Motor neuron (in vitro differentiated cells): Measurements from ENCODE around the gene ACTRT3. TPM values are rescaled to one million over a fixed set of nuclear protein-coding genes. Genes with fewer than 3 reads are reported as not detected.

Experiments used
- ATAC-seq, 8 experiments: fragments of 200-7000 bp; cut with Tn5 transposase; replicated peaks in 6 of 8; 2 replicates each; pipeline ENCODE4 v1.8.0; 2021; ENCODE audit warnings: mild to moderate bottlenecking in 8 of 8, moderate library complexity in 8 of 8
- H3K27ac ChIP-seq, 2 donors: fragments of 250-450 bp; sonication (Bioruptor Pico); 2 replicates each; pipeline ENCODE4 v1.9.0; 2021; ENCODE audit warnings: antibody characterized with exemption in 2 of 2, mild to moderate bottlenecking in 2 of 2, moderate library complexity in 1 of 2
- H3K4me1 ChIP-seq, 2 donors: fragments of 250-450 bp; sonication (Bioruptor Pico); replicated peaks in 1 of 2; 2 replicates each; pipeline ENCODE4 v1.6.1; 2021; ENCODE audit warnings: antibody characterized with exemption in 2 of 2, mild to moderate bottlenecking in 2 of 2, moderate library complexity in 1 of 2
- H3K4me3 ChIP-seq, 5 donors: fragments of 250-450 bp; sonication (Bioruptor Pico); 2 replicates each; pipeline ENCODE4 v1.9.0; 2021; ENCODE audit warnings: antibody characterized with exemption in 5 of 5, mild to moderate bottlenecking in 5 of 5, moderate library complexity in 4 of 5
- WGBS, 10 experiments: fragments of 450-650 bp; shearing (Covaris generic); methylation state at CpG; one replicate each; pipeline ENCODE4 v1.0.0; 2022; 5-methylcytosine and 5-hydroxymethylcytosine counted together
- in situ Hi-C, 9 experiments: fragments of 400-800 bp; cut with MboI; loops; one replicate each; pipeline ENCODE4 v1.15.0; 2021; ENCODE audit warnings: low sequenced_read_pairs in 9 of 9, low pct_unique_long_range_greater_than_20kb in 2 of 9; ENCODE audit not compliant: unreplicated experiment in 9 of 9
- total RNA-seq, 8 experiments: library from RNA; unstranded; fragments of 300-600 nt; gene quantifications; 2 replicates each; pipeline versions ENCODE4 v1.2.3 to v1.2.4, GENCODE V29; 2022

Gene ACTRT3
- total RNA-seq, 8 experiments from 2014 or later: 0.05 to 2.2 (median 0.69) TPM; not detected in 2

DNA sequence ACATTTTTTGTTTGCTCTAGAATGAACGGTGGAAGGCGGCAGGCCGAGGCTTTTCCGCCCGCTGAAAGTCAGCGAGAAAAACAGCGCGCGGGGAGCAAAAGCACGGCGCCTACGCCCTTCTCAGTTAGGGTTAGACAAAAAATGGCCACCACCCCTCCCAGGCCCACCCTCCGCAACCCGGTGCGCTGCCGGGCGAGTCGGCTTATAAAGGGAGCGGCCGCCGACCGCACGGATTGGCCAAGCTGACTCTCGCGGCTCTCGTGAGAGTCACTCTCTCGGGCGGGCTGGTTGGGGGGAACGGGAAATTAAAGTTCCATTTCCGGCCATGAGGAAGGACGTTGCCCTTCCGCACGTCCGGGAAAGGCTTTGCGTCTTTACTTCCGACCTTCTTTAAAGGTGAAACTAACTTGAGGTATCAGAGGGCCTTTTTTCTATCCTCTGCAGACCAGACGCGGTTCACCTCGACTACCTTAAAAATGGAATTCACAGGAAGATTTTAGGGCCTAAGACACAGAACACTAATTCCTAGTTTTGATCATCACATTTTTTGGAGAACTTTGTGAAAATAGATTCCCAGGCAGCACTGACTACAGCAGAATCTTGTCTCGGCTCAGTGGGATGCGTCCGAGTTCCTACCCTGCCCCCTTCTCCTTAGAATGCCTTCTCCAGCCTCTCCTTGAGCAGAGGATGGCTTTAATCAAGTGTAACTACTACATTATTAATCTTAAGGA, 4.3 kb downstream of the ACTRT3 start, which contains the start of gene TERC:
Gene TERC, minus strand, starts transcription at position 179 of the 731 bp plus-strand sequence.
- Histone ChIP-seq H3K4me3 (peak within 1 kb of the TSS; percentile 28 to 51 (median 45)), H3K4me1 (peaks cover 0 to 3% of the 10 kb centered on the region in 2 donors), H3K27ac (peak within 1 kb of the TSS; percentile 74 to 83)
- in situ Hi-C loops: loop anchor here in 1 of 9 experiments (25.0 kb wide), 1 partner anchor 628 kb away; no protein-coding TSS in a partner anchor
- WGBS, 10 experiments: 10 to 92% (median 58%) methylated on average over 2 to 26 of the region's 42 CpGs; no CpG with 5 or more reads in 2 of the 10 experiments
- ATAC-seq: peak; percentile 49 to 99 (median 98)

GRCh38 chr3:169764312-169764881, 5.0 kb downstream of the ACTRT3 start:
- Histone ChIP-seq H3K4me3 (peak overlapping the region; percentile 28 to 51 (median 45)), H3K4me1 (peaks cover 0 to 3% of the 10 kb centered on the region in 2 donors), H3K27ac (peak overlapping the region; percentile 74 to 83)
- 0 to 60% (median 30%) methylated on average over 1 to 9 of the region's 46 CpGs; no CpG with 5 or more reads in 2 of the 10 experiments for WGBS, 10 experiments
- ATAC-seq: peak; percentile 7 to 60 (median 52)
- in situ Hi-C loops: loop anchor here in 1 of 9 experiments (25.0 kb wide), 1 partner anchor 627 kb away; no protein-coding TSS in a partner anchor

GRCh38 chr3:169760479-169760878, 8.9 kb downstream of the ACTRT3 start:
- WGBS, 10 experiments: 13 to 100% (median 80%) methylated on average over 1 to 4 of the region's 4 CpGs; no CpG with 5 or more reads in 5 of the 10 experiments
- in situ Hi-C loops: loop anchor here in 1 of 9 experiments (25.0 kb wide), 1 partner anchor 623 kb away; no protein-coding TSS in a partner anchor
- Histone ChIP-seq H3K4me3 (no peak overlapping the region), H3K4me1 (peaks cover 0 to 3% of the 10 kb centered on the region in 2 donors), H3K27ac (no peak overlapping the region)
- ATAC-seq: peak in 2 of 8 experiments; percentile 2 to 40

- no peak for ATAC-seq
- 36 to 100% (median 96%) methylated on average over 1 to 2 of the region's 2 CpGs for WGBS, 10 experiments
- no peaks in the 10 kb centered on the region for H3K4me1 ChIP-seq
- H3K4me3 ChIP-seq: no peak overlapping the region
- H3K27ac ChIP-seq: no peak overlapping the region
- in situ Hi-C loops: loop anchor here in 1 of 9 experiments (25.0 kb wide), 1 partner anchor 622 kb away; no protein-coding TSS in a partner anchor
These were observed 10.1 kb downstream of the ACTRT3 start for GRCh38 chr3:169759256-169759655.

DNA sequence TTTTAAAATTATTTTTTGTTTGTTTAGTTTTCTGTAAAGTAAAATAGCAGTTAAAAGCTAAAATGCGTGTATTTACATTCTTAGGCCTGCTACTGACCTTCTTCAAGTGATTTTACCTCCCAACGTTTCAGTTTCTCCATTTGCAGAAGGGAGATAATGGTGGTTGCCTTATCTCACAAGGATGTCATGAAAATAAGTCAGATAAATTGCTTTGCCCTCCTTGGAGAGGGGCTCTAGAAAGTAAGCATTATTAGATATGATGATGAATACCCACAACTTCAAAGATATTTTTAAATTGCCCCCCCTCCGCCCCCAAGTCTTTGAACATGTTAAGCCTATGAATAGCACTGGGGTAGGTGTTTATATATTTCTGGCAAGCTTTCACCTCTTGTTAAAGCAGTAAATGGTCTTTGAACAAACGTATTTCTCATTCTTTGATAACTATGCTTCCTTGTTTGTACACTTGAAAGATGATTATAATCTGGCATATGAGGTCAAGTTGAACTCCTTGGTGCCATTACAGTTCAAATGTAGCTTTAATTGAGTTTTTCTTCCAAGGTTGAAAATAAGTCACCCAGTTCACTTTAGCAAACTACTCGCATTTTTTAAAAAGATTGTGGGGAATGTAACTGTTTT, 10.9 kb downstream of the ACTRT3 start:
- no peaks in the 10 kb centered on the region for H3K4me1 ChIP-seq
- no peak for ATAC-seq
- H3K4me3 ChIP-seq: no peak overlapping the region
- no peak overlapping the region for H3K27ac ChIP-seq
- WGBS, 10 experiments: 18 to 89% (median 75%) methylated on average over 1 to 5 of the region's 5 CpGs
- in situ Hi-C loops: loop anchor here in 1 of 9 experiments (25.0 kb wide), 1 partner anchor 621 kb away; no protein-coding TSS in a partner anchor

- Histone ChIP-seq H3K27ac (no peak overlapping the region), H3K4me1 (no peaks in the 10 kb centered on the region), H3K4me3 (no peak overlapping the region)
- in situ Hi-C loops: loop anchor here in 1 of 9 experiments (25.0 kb wide), 1 partner anchor 618 kb away; no protein-coding TSS in a partner anchor
- 17 to 100% (median 74%) methylated on average over 1 to 2 of the region's 2 CpGs for WGBS, 10 experiments
- ATAC-seq: peak in 1 of 8 experiments; percentile 25
These were observed 13.9 kb downstream of the ACTRT3 start for GRCh38 chr3:169755488-169755887.

- in situ Hi-C loops: loop anchor here in 1 of 9 experiments (25.0 kb wide), 1 partner anchor 617 kb away; no protein-coding TSS in a partner anchor
- ATAC-seq: no peak
These were observed 14.7 kb downstream of the ACTRT3 start for GRCh38 chr3:169754711-169755110.

GRCh38 chr3:169751875-169752274, 17.5 kb downstream of the ACTRT3 start:
- Histone ChIP-seq H3K4me1 (no peaks in the 10 kb centered on the region), H3K27ac (no peak overlapping the region), H3K4me3 (no peak overlapping the region)
- in situ Hi-C loops: loop anchor here in 1 of 9 experiments (25.0 kb wide), 1 partner anchor 615 kb away; no protein-coding TSS in a partner anchor
- no peak for ATAC-seq
- 0 to 100% (median 82%) methylated on average over 1 to 2 of the region's 2 CpGs for WGBS, 10 experiments

More at GRCh38 chr3:169754711-169755110, 14.7 kb downstream of the ACTRT3 start:
- Histone ChIP-seq H3K27ac (no peak overlapping the region), H3K4me1 (no peaks in the 10 kb centered on the region), H3K4me3 (no peak overlapping the region)
- 51 to 100% (median 83%) methylated on average over 1 to 3 of the region's 3 CpGs; no CpG with 5 or more reads in 3 of the 10 experiments for WGBS, 10 experiments

DNA sequence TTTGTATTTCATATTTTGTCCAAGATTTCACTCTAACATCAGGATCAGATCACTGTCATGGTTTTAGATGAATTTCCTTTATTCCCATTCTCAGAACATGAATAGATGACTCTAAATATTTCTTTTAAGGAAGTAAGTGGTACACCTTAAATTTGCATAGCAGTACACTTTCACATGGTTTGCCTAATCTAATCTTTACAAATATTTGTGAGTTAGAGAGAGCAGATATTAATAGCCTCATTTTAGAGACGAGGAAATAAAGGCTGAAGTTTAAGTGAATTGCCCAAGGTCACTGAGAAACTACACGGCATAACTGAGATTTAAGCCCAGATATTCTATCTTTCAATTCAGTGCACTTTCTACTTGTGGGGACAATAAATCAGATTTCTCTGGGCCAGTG, 18.7 kb downstream of the ACTRT3 start:
- in situ Hi-C loops: loop anchor here in 1 of 9 experiments (25.0 kb wide), 1 partner anchor 613 kb away; no protein-coding TSS in a partner anchor
- no peak for ATAC-seq
- no peak overlapping the region for H3K27ac ChIP-seq
- H3K4me3 ChIP-seq: no peak overlapping the region
- no peaks in the 10 kb centered on the region for H3K4me1 ChIP-seq
- 45 to 100% (median 84%) methylated on average over 1 to 2 of the region's 2 CpGs; no CpG with 5 or more reads in 1 of the 10 experiments for WGBS, 10 experiments

DNA sequence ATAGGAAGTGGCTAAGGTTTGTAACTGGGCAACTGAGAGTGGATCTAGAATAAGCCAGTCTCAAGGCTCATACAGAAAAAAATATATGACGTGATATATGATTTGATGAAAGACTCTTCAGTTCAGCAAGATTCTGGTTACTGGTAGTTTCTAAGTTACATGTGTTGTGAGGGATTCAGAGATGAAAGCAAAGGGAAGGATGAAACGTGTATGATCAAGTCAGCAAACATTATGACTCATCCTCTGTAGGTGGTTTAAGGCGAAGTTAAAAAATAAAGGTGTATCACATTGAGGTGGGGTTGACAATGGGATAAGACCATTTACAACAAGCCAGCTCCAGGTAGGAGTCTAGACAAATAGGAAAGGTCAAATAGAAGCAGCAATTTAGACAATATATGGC, 20.7 kb downstream of the ACTRT3 start:
- WGBS, 10 experiments: 0 to 100% (median 74%) methylated on average over 2 to 3 of the region's 3 CpGs; no CpG with 5 or more reads in 2 of the 10 experiments
- Histone ChIP-seq H3K4me1 (no peaks in the 10 kb centered on the region), H3K4me3 (no peak overlapping the region), H3K27ac (no peak overlapping the region)
- no peak for ATAC-seq
- in situ Hi-C loops: no loop called here

- WGBS, 10 experiments: 0 to 100% (median 56%) methylated on average over 1 to 6 of the region's 6 CpGs; no CpG with 5 or more reads in 2 of the 10 experiments
- in situ Hi-C loops: no loop called here
- no peak overlapping the region for H3K27ac ChIP-seq
- no peak for ATAC-seq
- no peak overlapping the region for H3K4me3 ChIP-seq
- no peaks in the 10 kb centered on the region for H3K4me1 ChIP-seq
These were observed 22.4 kb downstream of the ACTRT3 start for GRCh38 chr3:169746924-169747323.

DNA sequence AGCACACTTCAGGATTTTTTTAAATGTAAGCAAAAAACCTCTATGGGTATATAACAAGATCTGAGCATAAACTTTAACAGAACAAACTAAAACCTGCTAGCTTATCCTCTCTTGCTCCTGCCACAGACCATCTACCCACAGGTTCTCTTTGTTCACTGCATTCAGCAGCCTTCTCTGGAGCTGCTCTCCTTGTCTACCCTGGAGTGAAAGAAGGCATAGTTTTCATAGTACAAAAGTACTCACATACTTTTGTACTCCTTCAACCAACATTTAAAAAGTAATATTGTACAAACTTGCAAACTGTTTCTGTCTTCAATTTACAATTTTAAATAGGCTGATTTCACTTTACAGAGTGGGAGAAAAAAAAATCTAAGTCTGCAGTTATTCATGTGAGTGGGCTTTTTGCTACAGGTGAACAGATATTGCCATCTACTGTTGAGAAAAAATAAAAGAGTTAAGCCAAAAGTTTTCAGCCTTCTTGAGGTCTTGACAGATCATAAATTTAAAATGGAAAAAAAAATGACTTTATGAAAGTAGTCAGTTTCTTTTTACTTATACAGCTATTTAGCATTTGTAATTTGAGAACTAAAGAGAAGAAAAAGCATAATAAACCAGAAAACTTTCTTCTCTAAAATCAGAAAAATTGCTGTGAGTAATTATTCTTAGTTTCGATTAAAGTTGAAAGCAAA, 24.9 kb downstream of the ACTRT3 start:
- peak in 2 of 8 experiments; percentile 48 to 53 for ATAC-seq
- in situ Hi-C loops: no loop called here
- 0 to 91% (median 0%) methylated on average over 1 of the region's 1 CpG for WGBS, 10 experiments

More for the DNA sequence above, 24.9 kb downstream of the ACTRT3 start:
- Histone ChIP-seq H3K4me1 (no peaks in the 10 kb centered on the region), H3K27ac (no peak overlapping the region), H3K4me3 (no peak overlapping the region)
